CD8-positive, alpha-beta memory T cell (primary cell): ENCODE data around the gene PTAR1. TPM values are rescaled to one million over a fixed set of nuclear protein-coding genes. Genes with fewer than 3 reads are reported as not detected.

ENCODE experiments used
- CTCF ChIA-PET: fragments of 350-600 bp; sonication (Branson Sonifier 250); formaldehyde crosslinking; loops from one replicate; lab custom pipeline; 2021; ENCODE audit warnings: antibody characterized with exemption; lab: Charles Lee
- POLR2A ChIA-PET: fragments of 350-600 bp; sonication (Branson Sonifier 250); formaldehyde crosslinking; loops from one replicate; lab custom pipeline; 2021; ENCODE audit warnings: antibody characterized with exemption; lab: Charles Lee
- DNase-seq, 5 donors: peaks; one replicate each; pipeline versions ENCODE4 v3.0.0 to v3.0.0-alpha.2; 2020 to 2022; ENCODE audit warnings: mixed read lengths in 1 of 5
- H3K27ac ChIP-seq: one replicate; pipeline ENCODE4 v1.7.0; 2013; ENCODE audit warnings: low read depth, mild to moderate bottlenecking, low read length, moderate library complexity
- H3K27me3 ChIP-seq: 2 replicates; pipeline ENCODE4 v1.7.0; 2013; ENCODE audit warnings: low read length, mild to moderate bottlenecking; ENCODE audit not compliant: insufficient read depth, poor library complexity, severe bottlenecking
- H3K36me3 ChIP-seq: 2 replicates; pipeline ENCODE4 v1.7.0; 2013; ENCODE audit warnings: mild to moderate bottlenecking, low read length, moderate library complexity; ENCODE audit not compliant: insufficient read depth
- H3K4me1 ChIP-seq: 2 replicates; pipeline ENCODE4 v1.7.0; 2013; ENCODE audit warnings: mild to moderate bottlenecking, low read length, moderate library complexity; ENCODE audit not compliant: insufficient read depth
- H3K4me3 ChIP-seq: 2 replicates; pipeline ENCODE4 v1.7.0; 2013; ENCODE audit warnings: mild to moderate bottlenecking, low read length
- H3K9me3 ChIP-seq: 2 replicates; pipeline ENCODE4 v1.7.0; 2013; ENCODE audit warnings: mild to moderate bottlenecking, low read length
- H3K27ac Mint-ChIP-seq, 8 donors: one replicate each; pipeline ENCODE4 v1.8.0; 2020 to 2021; ENCODE audit warnings: mixed read lengths in 8 of 8, mild to moderate bottlenecking in 6 of 8, inconsistent platforms in 3 of 8, moderate library complexity in 3 of 8
- H3K27me3 Mint-ChIP-seq, 2 donors: one replicate each; pipeline ENCODE4 v1.8.0; 2020 to 2021; ENCODE audit warnings: mixed read lengths in 2 of 2, mild to moderate bottlenecking in 1 of 2, moderate library complexity in 1 of 2
- H3K36me3 Mint-ChIP-seq, 3 donors: one replicate each; pipeline ENCODE4 v1.8.0; 2020 to 2021; ENCODE audit warnings: mixed read lengths in 3 of 3, inconsistent platforms in 1 of 3, mild to moderate bottlenecking in 1 of 3
- H3K4me1 Mint-ChIP-seq, 3 donors: one replicate each; pipeline ENCODE4 v1.8.0; 2020 to 2021; ENCODE audit warnings: mixed read lengths in 3 of 3, inconsistent platforms in 1 of 3, mild to moderate bottlenecking in 1 of 3
- H3K4me3 Mint-ChIP-seq, 7 donors: one replicate each; pipeline ENCODE4 v1.8.0; 2020 to 2021; ENCODE audit warnings: mixed read lengths in 7 of 7, mild to moderate bottlenecking in 6 of 7, moderate library complexity in 4 of 7, inconsistent platforms in 2 of 7
- H3K9me3 Mint-ChIP-seq, 5 donors: one replicate each; pipeline ENCODE4 v1.8.0; 2020 to 2022; ENCODE audit warnings: mixed read lengths in 5 of 5, mild to moderate bottlenecking in 3 of 5, moderate library complexity in 2 of 5, inconsistent platforms in 1 of 5
- polyA plus RNA-seq: library from polyadenylated mRNA; unstranded; fragments of 300-500 nt; fragmentation: Illumina TruSeq; gene quantifications from one replicate; pipeline ENCODE4 v1.2.3, GENCODE V29; 2021
- total RNA-seq, 2 experiments: library from RNA; stranded (reverse); gene quantifications; one replicate each; pipeline ENCODE4 v1.2.3, GENCODE V29; 2021

The PTAR1 gene
- total and polyA plus RNA-seq, 3 experiments from 2014 or later: 8.7 to 36.1 (median 36.0) TPM

- no peak for DNase-seq
- Histone ChIP-seq H3K4me3 (no peak overlapping the region), H3K27me3 (no peaks in the 10 kb centered on the region), H3K9me3 (no peaks in the 10 kb centered on the region), H3K27ac (no peak overlapping the region), H3K4me1 (peaks cover 5% of the 10 kb centered on the region), H3K36me3 (no peaks in the 10 kb centered on the region)
- Mint-ChIP-seq H3K4me3 (no peak overlapping the region), H3K27me3 (peaks cover 14 to 32% of the 10 kb centered on the region in 2 donors), H3K4me1 (peaks cover 0 to 12% (median 7%) of the 10 kb centered on the region in 3 donors), H3K27ac (no peak overlapping the region), H3K36me3 (no peaks in the 10 kb centered on the region), H3K9me3 (no peaks in the 10 kb centered on the region)
- POLR2A ChIA-PET: no interaction called here
- CTCF ChIA-PET: no interaction called here
Observed at GRCh38 chr9:69678843-69679538, 80.8 kb downstream of the PTAR1 start.

GRCh38 chr9:69677931-69678330 is 81.9 kb downstream of the PTAR1 start:
- H3K36me3 Mint-ChIP-seq: no peaks in the 10 kb centered on the region
- no peak overlapping the region for H3K4me3 Mint-ChIP-seq
- Histone ChIP-seq H3K9me3 (no peaks in the 10 kb centered on the region), H3K4me3 (no peak overlapping the region), H3K27me3 (no peaks in the 10 kb centered on the region), H3K27ac (no peak overlapping the region), H3K4me1 (peaks cover 10% of the 10 kb centered on the region), H3K36me3 (no peaks in the 10 kb centered on the region)
- ChIA-PET POLR2A (no interaction called here), CTCF (no interaction called here)
- H3K27ac Mint-ChIP-seq: no peak overlapping the region
- peaks cover 5 to 20% (median 11%) of the 10 kb centered on the region in 3 donors for H3K4me1 Mint-ChIP-seq
- no peak for DNase-seq
- peaks cover 19 to 35% of the 10 kb centered on the region in 2 donors for H3K27me3 Mint-ChIP-seq
- no peaks in the 10 kb centered on the region for H3K9me3 Mint-ChIP-seq

GRCh38 chr9:69675563-69675962 is 84.2 kb downstream of the PTAR1 start:
- H3K9me3 Mint-ChIP-seq: no peaks in the 10 kb centered on the region
- no peaks in the 10 kb centered on the region for H3K36me3 Mint-ChIP-seq
- H3K27ac Mint-ChIP-seq: no peak overlapping the region
- H3K27ac ChIP-seq: no peak overlapping the region
- no peaks in the 10 kb centered on the region for H3K9me3 ChIP-seq
- no peak overlapping the region for H3K4me3 ChIP-seq
- CTCF ChIA-PET: no interaction called here
- H3K36me3 ChIP-seq: no peaks in the 10 kb centered on the region
- POLR2A ChIA-PET: no interaction called here
- no peak for DNase-seq
- H3K4me1 Mint-ChIP-seq: peaks cover 11 to 28% (median 17%) of the 10 kb centered on the region in 3 donors
- H3K27me3 Mint-ChIP-seq: peaks cover 31 to 48% of the 10 kb centered on the region in 2 donors
- peaks cover 11% of the 10 kb centered on the region for H3K4me1 ChIP-seq
- no peaks in the 10 kb centered on the region for H3K27me3 ChIP-seq
- no peak overlapping the region for H3K4me3 Mint-ChIP-seq

GRCh38 chr9:69674716-69675438 is 84.9 kb downstream of the PTAR1 start:
- CTCF ChIA-PET: no interaction called here
- H3K9me3 Mint-ChIP-seq: no peaks in the 10 kb centered on the region
- H3K27me3 ChIP-seq: no peaks in the 10 kb centered on the region
- no peak overlapping the region for H3K27ac Mint-ChIP-seq
- no peaks in the 10 kb centered on the region for H3K36me3 ChIP-seq
- peaks cover 32 to 52% of the 10 kb centered on the region in 2 donors for H3K27me3 Mint-ChIP-seq
- no peak overlapping the region for H3K4me3 ChIP-seq
- peaks cover 11% of the 10 kb centered on the region for H3K4me1 ChIP-seq
- no peak for DNase-seq
- peak overlapping the region in 1 of 7 donors; percentile 81 for H3K4me3 Mint-ChIP-seq
- H3K27ac ChIP-seq: no peak overlapping the region
- peaks cover 11 to 28% (median 17%) of the 10 kb centered on the region in 3 donors for H3K4me1 Mint-ChIP-seq
- POLR2A ChIA-PET: no interaction called here
- no peaks in the 10 kb centered on the region for H3K36me3 Mint-ChIP-seq
- no peaks in the 10 kb centered on the region for H3K9me3 ChIP-seq

- Mint-ChIP-seq H3K36me3 (no peaks in the 10 kb centered on the region), H3K27me3 (peaks cover 28 to 52% of the 10 kb centered on the region in 2 donors), H3K4me3 (peak overlapping the region in 4 of 7 donors; percentile 29 to 81 (median 70)), H3K27ac (no peak overlapping the region), H3K4me1 (peaks cover 11 to 28% (median 17%) of the 10 kb centered on the region in 3 donors), H3K9me3 (no peaks in the 10 kb centered on the region)
- Histone ChIP-seq H3K36me3 (no peaks in the 10 kb centered on the region), H3K27ac (no peak overlapping the region), H3K4me3 (no peak overlapping the region), H3K4me1 (peaks cover 11% of the 10 kb centered on the region), H3K27me3 (no peaks in the 10 kb centered on the region), H3K9me3 (no peaks in the 10 kb centered on the region)
- POLR2A ChIA-PET: no interaction called here
- CTCF ChIA-PET: no interaction called here
- DNase-seq: no peak
Observed at GRCh38 chr9:69674112-69674685, 85.6 kb downstream of the PTAR1 start.

GRCh38 chr9:69673311-69673640 is 86.5 kb downstream of the PTAR1 start:
- no peaks in the 10 kb centered on the region for H3K36me3 Mint-ChIP-seq
- Histone ChIP-seq H3K4me3 (peak overlapping the region; percentile 70), H3K36me3 (no peaks in the 10 kb centered on the region), H3K9me3 (no peaks in the 10 kb centered on the region), H3K27ac (no peak overlapping the region), H3K4me1 (peaks cover 11% of the 10 kb centered on the region), H3K27me3 (no peaks in the 10 kb centered on the region)
- no peak for DNase-seq
- H3K4me3 Mint-ChIP-seq: peak overlapping the region; percentile 76 to 91 (median 78)
- ChIA-PET POLR2A (no interaction called here), CTCF (no interaction called here)
- peaks cover 28 to 46% of the 10 kb centered on the region in 2 donors for H3K27me3 Mint-ChIP-seq
- no peaks in the 10 kb centered on the region for H3K9me3 Mint-ChIP-seq
- peaks cover 11 to 28% (median 17%) of the 10 kb centered on the region in 3 donors for H3K4me1 Mint-ChIP-seq
- no peak overlapping the region for H3K27ac Mint-ChIP-seq

GRCh38 chr9:69672596-69673310 is 87.1 kb downstream of the PTAR1 start:
- H3K27me3 Mint-ChIP-seq: peaks cover 28 to 46% of the 10 kb centered on the region in 2 donors
- POLR2A ChIA-PET: no interaction called here
- H3K4me3 ChIP-seq: peak overlapping the region; percentile 70
- peak; percentile 34 to 68 (median 47) for DNase-seq
- no peak overlapping the region for H3K27ac ChIP-seq
- H3K9me3 ChIP-seq: no peaks in the 10 kb centered on the region
- CTCF ChIA-PET: interaction anchor here (1.4 kb wide), 1 partner anchor 251 kb away, joined by 3 read pairs; no protein-coding TSS in a partner anchor
- H3K27ac Mint-ChIP-seq: no peak overlapping the region
- peaks cover 11% of the 10 kb centered on the region for H3K4me1 ChIP-seq
- no peaks in the 10 kb centered on the region for H3K9me3 Mint-ChIP-seq
- no peaks in the 10 kb centered on the region for H3K36me3 ChIP-seq
- H3K27me3 ChIP-seq: no peaks in the 10 kb centered on the region
- peaks cover 11 to 28% (median 17%) of the 10 kb centered on the region in 3 donors for H3K4me1 Mint-ChIP-seq
- no peaks in the 10 kb centered on the region for H3K36me3 Mint-ChIP-seq
- peak overlapping the region; percentile 76 to 91 (median 78) for H3K4me3 Mint-ChIP-seq
